ENCODE results near the gene VPS13A. TPM values are rescaled to one million over a fixed set of nuclear protein-coding genes. Genes with fewer than 3 reads are reported as not detected.

VPS13A gene
- total RNA-seq, 1 experiment from 2014 or later: 14.3 TPM

DNA sequence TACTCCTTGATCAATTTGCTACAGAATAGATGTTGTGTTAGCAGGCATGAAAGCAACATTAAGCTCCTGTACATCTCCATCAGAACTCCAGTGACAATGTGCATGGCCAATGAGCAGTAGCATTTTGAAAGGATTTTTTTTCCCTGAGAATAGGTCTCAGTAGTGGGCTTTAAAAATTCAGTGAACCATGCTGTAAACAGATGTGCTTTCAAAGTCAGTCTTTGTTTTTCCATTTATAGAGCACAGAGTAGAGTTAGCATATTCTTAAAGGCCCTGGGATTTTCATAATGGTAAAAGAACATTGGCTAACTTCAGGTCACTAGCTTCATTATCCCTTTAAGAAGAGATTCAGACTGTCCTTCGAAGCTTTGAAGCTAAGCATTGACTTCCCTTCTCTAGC, 150.8 kb downstream of the VPS13A start:
- no peaks in the 10 kb centered on the region for H3K4me1 Mint-ChIP-seq (ENCODE audit: low read depth, unreplicated experiment)
- H3K9me3 ChIP-seq: no peaks in the 10 kb centered on the region
- H3K9me3 Mint-ChIP-seq (ENCODE audit: unreplicated experiment): no peaks in the 10 kb centered on the region
- ChIA-PET CTCF (no interaction called here), POLR2A (no interaction called here)
- H3K27me3 Mint-ChIP-seq (ENCODE audit: insufficient read depth, unreplicated experiment): no peaks in the 10 kb centered on the region
- no TSS peak for BruUV-seq (replicated peaks)
- no peaks in the 10 kb centered on the region for H3K27me3 ChIP-seq (replicated peaks; ENCODE audit: control insufficient read depth, insufficient read depth, low read length)
- no peak overlapping the region for H3K4me3 Mint-ChIP-seq (ENCODE audit: unreplicated experiment)
- H3K36me3 ChIP-seq (ENCODE audit: control insufficient read depth, insufficient read depth, low read length): no peaks in the 10 kb centered on the region
- H3K4me1 ChIP-seq: no peaks in the 10 kb centered on the region
- no peak overlapping the region for H3K4me3 ChIP-seq (ENCODE audit: low read depth, low read length)
- no peak for DNase-seq
- no peak overlapping the region for H3K27ac Mint-ChIP-seq (ENCODE audit: unreplicated experiment)
- TF ChIP-seq, protein P1, sequence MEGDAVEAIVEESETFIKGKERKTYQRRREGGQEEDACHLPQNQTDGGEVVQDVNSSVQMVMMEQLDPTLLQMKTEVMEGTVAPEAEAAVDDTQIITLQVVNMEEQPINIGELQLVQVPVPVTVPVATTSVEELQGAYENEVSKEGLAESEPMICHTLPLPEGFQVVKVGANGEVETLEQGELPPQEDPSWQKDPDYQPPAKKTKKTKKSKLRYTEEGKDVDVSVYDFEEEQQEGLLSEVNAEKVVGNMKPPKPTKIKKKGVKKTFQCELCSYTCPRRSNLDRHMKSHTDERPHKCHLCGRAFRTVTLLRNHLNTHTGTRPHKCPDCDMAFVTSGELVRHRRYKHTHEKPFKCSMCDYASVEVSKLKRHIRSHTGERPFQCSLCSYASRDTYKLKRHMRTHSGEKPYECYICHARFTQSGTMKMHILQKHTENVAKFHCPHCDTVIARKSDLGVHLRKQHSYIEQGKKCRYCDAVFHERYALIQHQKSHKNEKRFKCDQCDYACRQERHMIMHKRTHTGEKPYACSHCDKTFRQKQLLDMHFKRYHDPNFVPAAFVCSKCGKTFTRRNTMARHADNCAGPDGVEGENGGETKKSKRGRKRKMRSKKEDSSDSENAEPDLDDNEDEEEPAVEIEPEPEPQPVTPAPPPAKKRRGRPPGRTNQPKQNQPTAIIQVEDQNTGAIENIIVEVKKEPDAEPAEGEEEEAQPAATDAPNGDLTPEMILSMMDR (IDR thresholded peaks at IDR 0.05; ENCODE audit: insufficient read depth in 1 of 2, low read depth in 1 of 2, low read length in 1 of 2, severe bottlenecking in 1 of 2, unreplicated experiment in 1 of 2): no peak
- intact Hi-C loops (cut with micrococcal nuclease; ENCODE audit: unreplicated experiment): no loop called here
- peaks cover 6% of the 10 kb centered on the region for H3K36me3 Mint-ChIP-seq (ENCODE audit: insufficient read depth, unreplicated experiment)

DNA sequence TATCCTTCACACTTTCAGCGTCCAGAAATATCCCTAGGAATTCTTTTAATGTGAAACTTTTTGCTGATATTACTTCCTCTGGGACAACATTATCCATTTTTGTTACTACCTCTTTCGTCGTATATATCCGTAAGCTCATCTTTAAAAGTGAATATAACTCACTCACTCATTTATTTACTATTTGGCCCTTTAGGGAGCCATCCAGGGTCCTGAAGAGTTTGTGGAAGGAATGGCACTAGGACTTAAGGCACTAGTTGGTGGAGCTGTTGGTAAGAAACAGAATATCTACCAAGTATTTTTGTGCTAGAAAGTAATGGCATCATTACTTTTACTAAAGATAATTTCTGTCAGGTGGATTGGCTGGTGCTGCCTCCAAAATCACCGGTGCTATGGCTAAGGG, 192.7 kb downstream of the VPS13A start:
- Mint-ChIP-seq H3K9me3 (ENCODE audit: unreplicated experiment) (no peaks in the 10 kb centered on the region), H3K4me1 (ENCODE audit: low read depth, unreplicated experiment) (no peaks in the 10 kb centered on the region), H3K36me3 (ENCODE audit: insufficient read depth, unreplicated experiment) (peaks cover 6% of the 10 kb centered on the region), H3K27me3 (ENCODE audit: insufficient read depth, unreplicated experiment) (no peaks in the 10 kb centered on the region), H3K4me3 (ENCODE audit: unreplicated experiment) (no peak overlapping the region), H3K27ac (ENCODE audit: unreplicated experiment) (no peak overlapping the region)
- DNase-seq: no peak
- no peaks in the 10 kb centered on the region for H3K9me3 ChIP-seq
- BruUV-seq (replicated peaks): no TSS peak
- no peaks in the 10 kb centered on the region for H3K4me1 ChIP-seq
- no peaks in the 10 kb centered on the region for H3K27me3 ChIP-seq (replicated peaks; ENCODE audit: control insufficient read depth, insufficient read depth, low read length)
- ChIA-PET POLR2A (no interaction called here), CTCF (no interaction called here)
- TF ChIP-seq, protein P1 (IDR thresholded peaks at IDR 0.05; ENCODE audit: insufficient read depth in 1 of 2, low read depth in 1 of 2, low read length in 1 of 2, severe bottlenecking in 1 of 2, unreplicated experiment in 1 of 2): no peak
- intact Hi-C loops (cut with micrococcal nuclease; ENCODE audit: unreplicated experiment): no loop called here
- no peaks in the 10 kb centered on the region for H3K36me3 ChIP-seq (ENCODE audit: control insufficient read depth, insufficient read depth, low read length)
- no peak overlapping the region for H3K4me3 ChIP-seq (ENCODE audit: low read depth, low read length)

DNA sequence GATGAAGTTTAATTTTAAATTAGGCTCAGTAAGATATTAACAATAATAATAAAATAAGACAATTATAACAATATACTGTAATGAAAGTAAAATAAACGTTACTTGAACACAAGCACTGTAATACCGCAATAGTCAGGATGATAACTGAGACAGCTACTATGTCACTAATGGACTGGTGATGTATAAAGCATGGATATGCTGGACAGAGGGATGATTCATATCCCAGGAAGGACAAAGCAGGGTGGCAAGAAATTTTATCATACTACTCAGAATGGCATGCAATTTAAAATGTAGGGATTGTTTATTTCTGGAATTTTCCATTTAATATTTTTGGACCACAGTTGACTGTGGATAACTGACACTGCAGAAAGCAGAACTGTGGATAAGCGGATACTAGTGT, 196.9 kb downstream of the VPS13A start:
- no peaks in the 10 kb centered on the region for H3K4me1 ChIP-seq
- H3K27me3 ChIP-seq (replicated peaks; ENCODE audit: control insufficient read depth, insufficient read depth, low read length): no peaks in the 10 kb centered on the region
- intact Hi-C loops (cut with micrococcal nuclease; ENCODE audit: unreplicated experiment): no loop called here
- BruUV-seq (replicated peaks): no TSS peak
- H3K4me1 Mint-ChIP-seq (ENCODE audit: low read depth, unreplicated experiment): no peaks in the 10 kb centered on the region
- no peak for DNase-seq
- CTCF ChIA-PET: no interaction called here
- H3K9me3 ChIP-seq: no peaks in the 10 kb centered on the region
- no peak overlapping the region for H3K4me3 Mint-ChIP-seq (ENCODE audit: unreplicated experiment)
- no peak overlapping the region for H3K4me3 ChIP-seq (ENCODE audit: low read depth, low read length)
- POLR2A ChIA-PET: no interaction called here
- TF ChIP-seq, protein P1 (IDR thresholded peaks at IDR 0.05; ENCODE audit: insufficient read depth in 1 of 2, low read depth in 1 of 2, low read length in 1 of 2, severe bottlenecking in 1 of 2, unreplicated experiment in 1 of 2): no peak
- no peaks in the 10 kb centered on the region for H3K27me3 Mint-ChIP-seq (ENCODE audit: insufficient read depth, unreplicated experiment)
- H3K36me3 ChIP-seq (ENCODE audit: control insufficient read depth, insufficient read depth, low read length): no peaks in the 10 kb centered on the region
- H3K27ac Mint-ChIP-seq (ENCODE audit: unreplicated experiment): no peak overlapping the region
- H3K36me3 Mint-ChIP-seq (ENCODE audit: insufficient read depth, unreplicated experiment): peaks cover 6% of the 10 kb centered on the region
- H3K9me3 Mint-ChIP-seq (ENCODE audit: unreplicated experiment): no peaks in the 10 kb centered on the region
